Colonic mucosa (tissue), 4 donors: Measurements from ENCODE around the gene CWH43. TPM values are rescaled to one million over a fixed set of nuclear protein-coding genes. Genes with fewer than 3 reads are reported as not detected.
"Not testable (repeated sequence)": the region's sequence is repeated elsewhere in the genome, so short reads cannot be mapped to it uniquely, and the experiment has no call there.

Source experiments
- DNase-seq: peaks from one replicate; pipeline ENCODE4 v3.0.0-alpha.2; 2020
- H3K27ac ChIP-seq: fragments of 200-600 bp; one replicate; pipeline ENCODE4 v1.8.0; 2021
- H3K27me3 ChIP-seq: fragments of 200-600 bp; one replicate; pipeline ENCODE4 v1.8.0; 2021
- H3K36me3 ChIP-seq: fragments of 200-600 bp; one replicate; pipeline ENCODE4 v1.8.0; 2021
- H3K4me1 ChIP-seq: fragments of 200-600 bp; one replicate; pipeline ENCODE4 v1.8.0; 2021; ENCODE audit warnings: mild to moderate bottlenecking
- H3K4me3 ChIP-seq: fragments of 200-600 bp; one replicate; pipeline ENCODE4 v1.8.0; 2021
- H3K9ac ChIP-seq, 2 donors: one replicate each; pipeline ENCODE4 v1.7.0; 2013; ENCODE audit warnings: control low read depth in 2 of 2, low read depth in 2 of 2, low read length in 2 of 2
- H3K9me3 ChIP-seq: fragments of 200-600 bp; one replicate; pipeline ENCODE4 v1.8.0; 2021
- intact Hi-C: fragments of 100-400 bp; cut with DNase I; formaldehyde crosslinking; loops from one replicate; pipeline ENCODE4 v1.14.1; 2022
- total RNA-seq, 2 donors: library from RNA; stranded (reverse); fragmentation: NEBNext Ultra II Directional in 1 of 2; extraction: Animal tissue kit (Norgen Biotek cat#: 25700) in 1 of 2; gene quantifications; one replicate each; pipeline ENCODE4 v1.2.1, GENCODE V29; 2021
- donor health status: healthy.
- donor health status: DM: no; HTN: no; CAD: no.
- donor health status: DM: no; HTN: no; CAD: no.

CWH43 gene
- total RNA-seq, 2 donors from 2014 or later = 18.2 to 29.9 TPM

DNA sequence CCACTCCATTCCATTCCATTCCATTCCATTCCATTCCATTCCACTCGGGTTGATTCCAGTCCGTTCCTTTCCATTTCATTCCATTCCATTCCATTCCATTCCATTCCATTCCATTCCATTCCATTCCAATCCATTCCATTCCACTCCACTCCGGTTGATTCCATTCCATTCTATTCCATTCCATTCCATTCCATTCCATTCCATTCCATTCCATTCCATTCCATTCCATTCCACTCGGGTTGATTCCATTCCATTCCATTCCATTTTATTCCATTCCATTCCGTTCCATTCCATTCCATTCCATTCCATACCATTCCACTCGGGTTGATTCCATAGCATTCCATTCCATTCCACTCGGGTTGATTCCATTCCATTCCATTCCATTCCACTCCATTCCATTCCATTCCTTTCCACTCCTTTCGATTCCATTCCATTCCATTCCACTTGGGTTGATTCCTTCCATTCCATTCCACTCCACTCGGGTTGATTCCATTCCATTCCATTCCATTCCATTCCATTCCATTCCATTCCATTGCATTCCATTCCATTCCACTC is 116.3 kb downstream of the CWH43 start:
- intact Hi-C loops = loop anchor here (2.0 kb wide), 1 partner anchor 18 kb away; no protein-coding TSS in a partner anchor
- H3K9ac ChIP-seq, H3K9me3 ChIP-seq, H3K36me3 ChIP-seq, H3K27ac ChIP-seq, DNase-seq, H3K4me1 ChIP-seq, H3K27me3 ChIP-seq, H3K4me3 ChIP-seq: not testable (repeated sequence)

DNA sequence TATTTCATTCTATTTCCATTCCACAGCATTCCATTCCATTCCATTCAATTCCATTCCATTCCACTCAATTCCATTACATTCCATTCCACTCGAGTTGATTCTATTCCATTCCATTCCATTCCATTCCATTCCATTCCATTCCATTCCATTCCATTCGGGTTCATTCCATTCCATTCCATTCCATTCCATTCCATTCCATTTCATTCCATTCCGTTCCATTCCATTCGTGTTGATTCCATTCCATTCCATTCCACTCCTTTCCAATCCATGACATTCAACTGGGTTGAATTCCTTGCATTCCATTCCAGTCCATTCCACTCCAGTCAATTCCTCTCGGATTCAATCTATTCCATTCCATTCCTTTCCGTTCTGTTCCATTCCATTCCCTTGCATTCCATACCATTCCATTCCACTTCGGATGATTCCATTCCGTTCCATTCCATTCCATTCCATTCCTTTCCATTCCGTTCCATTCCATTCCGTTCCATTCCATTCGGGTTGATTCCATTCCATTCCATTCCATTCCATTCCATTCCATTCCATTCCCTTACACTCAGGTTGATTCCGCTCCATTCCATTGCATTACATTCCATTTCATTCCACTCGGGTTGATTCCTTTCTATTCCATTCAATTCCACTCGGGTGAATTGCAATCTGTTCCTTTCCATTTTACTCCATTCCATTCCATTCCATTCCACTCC is 117.5 kb downstream of the CWH43 start:
- not testable (repeated sequence) for H3K27me3 ChIP-seq, H3K27ac ChIP-seq, H3K9ac ChIP-seq, H3K36me3 ChIP-seq, H3K4me1 ChIP-seq, DNase-seq, H3K4me3 ChIP-seq, H3K9me3 ChIP-seq
- intact Hi-C loops = loop anchor here (2.0 kb wide), 1 partner anchor 17 kb away; no protein-coding TSS in a partner anchor

DNA sequence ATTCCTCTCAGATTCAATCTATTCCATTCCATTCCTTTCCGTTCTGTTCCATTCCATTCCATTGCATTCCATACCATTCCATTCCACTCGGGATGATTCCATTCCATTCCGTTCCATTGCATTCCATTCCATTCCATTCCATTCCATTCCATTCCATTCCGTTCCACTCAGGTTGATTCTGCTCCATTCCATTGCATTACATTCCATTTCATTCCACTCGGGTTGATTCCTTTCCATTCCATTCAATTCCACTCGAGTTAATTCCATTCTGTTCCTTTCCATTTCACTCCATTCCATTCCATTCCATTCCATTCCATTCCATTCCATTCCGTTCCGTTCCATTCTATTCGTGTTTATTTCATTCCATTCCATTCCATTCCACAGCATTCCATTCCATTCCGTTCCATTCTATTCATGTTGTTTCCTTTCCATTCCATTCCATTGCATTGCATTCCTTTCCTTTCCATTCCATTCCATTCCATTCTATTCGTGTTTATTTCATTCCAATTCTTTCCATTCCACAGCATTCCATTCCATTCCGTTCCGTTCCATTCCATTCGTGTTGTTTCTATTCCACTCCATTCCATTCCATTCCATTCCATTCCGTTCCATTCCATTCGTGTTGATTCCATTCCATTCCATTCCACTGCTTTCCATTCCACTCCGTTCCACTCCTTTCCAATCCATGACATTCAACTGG is 118.3 kb downstream of the CWH43 start:
- H3K36me3 ChIP-seq, DNase-seq, H3K27ac ChIP-seq, H3K9ac ChIP-seq, intact Hi-C loops, H3K27me3 ChIP-seq, H3K4me3 ChIP-seq, H3K4me1 ChIP-seq, H3K9me3 ChIP-seq: not testable (repeated sequence)

DNA sequence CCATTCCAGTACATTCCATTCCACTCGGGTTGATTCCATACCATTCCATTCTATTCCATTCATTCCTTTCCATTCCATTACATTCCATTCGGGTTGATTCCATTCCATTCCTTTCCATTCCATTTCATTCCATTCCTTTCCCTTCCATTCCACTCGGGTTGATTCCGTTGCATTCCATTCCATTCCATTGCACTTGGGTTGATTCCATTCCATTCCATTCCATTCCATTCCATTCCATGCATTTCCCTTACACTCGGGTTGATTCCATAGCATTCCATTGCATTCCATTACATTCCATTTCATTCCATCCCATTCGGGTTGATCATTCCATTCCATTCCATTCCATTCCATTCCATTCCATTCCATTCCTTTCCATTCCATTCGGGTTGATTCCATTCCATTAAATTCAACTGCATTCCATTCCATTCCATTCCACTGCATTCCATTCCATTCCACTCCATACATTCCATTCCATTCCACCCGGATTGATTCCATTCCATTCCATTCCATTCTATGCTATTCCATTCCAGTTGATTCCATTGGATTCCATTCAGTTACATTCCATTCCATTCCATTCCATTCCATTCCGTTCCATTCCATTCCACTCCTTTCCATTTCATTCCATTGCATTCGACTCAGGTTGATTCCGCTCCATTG is 119.3 kb downstream of the CWH43 start:
- H3K4me1 ChIP-seq, H3K27ac ChIP-seq, DNase-seq, H3K27me3 ChIP-seq, H3K9ac ChIP-seq, H3K9me3 ChIP-seq, H3K36me3 ChIP-seq, intact Hi-C loops, H3K4me3 ChIP-seq: not testable (repeated sequence)

DNA sequence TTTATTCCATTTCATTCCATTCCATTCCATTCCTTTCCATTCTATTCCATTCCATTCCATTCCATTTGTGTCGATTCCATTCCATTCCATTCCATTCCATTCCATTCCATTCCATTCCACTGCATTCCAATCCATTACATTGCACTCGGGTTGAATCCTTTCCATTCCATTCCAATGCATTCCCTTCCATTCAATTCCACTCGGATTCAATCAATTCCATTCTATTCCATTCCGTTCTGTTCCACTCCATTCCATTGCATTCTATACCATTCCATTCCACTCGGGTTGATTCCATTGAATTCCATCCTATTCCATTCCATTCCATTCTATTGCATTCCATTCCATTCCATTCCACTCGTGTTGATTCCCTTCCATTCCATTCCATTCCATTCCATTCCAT is 121.2 kb downstream of the CWH43 start:
- DNase-seq, H3K27ac ChIP-seq, H3K9me3 ChIP-seq, intact Hi-C loops, H3K4me3 ChIP-seq, H3K4me1 ChIP-seq, H3K9ac ChIP-seq, H3K27me3 ChIP-seq, H3K36me3 ChIP-seq: not testable (repeated sequence)

DNA sequence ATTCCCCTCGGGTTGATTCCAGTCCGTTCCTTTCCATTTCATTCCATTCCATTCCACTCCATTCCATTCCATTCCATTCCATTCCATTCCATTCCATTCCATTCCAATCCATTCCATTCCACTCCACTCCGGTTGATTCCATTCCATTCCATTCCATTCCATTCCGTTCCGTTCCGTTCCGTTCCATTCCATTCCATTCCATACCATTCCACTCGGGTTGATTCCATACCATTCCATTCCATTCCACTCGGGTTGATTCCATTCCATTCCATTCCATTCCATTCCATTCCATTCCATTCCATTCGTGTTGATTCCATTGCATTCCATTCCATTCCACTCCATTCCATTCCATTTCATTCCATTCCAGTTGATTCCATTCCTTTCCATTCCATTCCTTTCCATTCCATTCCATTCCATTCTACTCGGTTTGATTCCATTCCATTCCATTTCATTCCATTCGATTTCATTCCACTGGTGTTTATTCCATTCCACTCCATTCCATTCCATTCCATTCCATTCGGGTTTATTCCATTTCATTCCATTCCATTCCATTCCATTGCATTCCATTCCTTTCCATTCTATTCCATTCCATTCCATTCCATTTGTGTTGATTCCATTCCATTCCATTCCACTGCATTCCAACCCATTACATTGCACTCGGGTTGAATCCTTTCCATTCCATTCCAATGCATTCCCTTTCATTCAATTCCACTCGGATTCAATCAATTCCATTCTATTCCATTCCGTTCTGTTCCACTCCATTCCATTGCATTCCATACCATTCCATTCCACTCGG is 122.3 kb downstream of the CWH43 start:
- H3K9ac ChIP-seq, H3K36me3 ChIP-seq, H3K27ac ChIP-seq, H3K4me1 ChIP-seq, H3K4me3 ChIP-seq, H3K27me3 ChIP-seq, intact Hi-C loops, H3K9me3 ChIP-seq: not testable (repeated sequence)
- peak; percentile 25 for DNase-seq

DNA sequence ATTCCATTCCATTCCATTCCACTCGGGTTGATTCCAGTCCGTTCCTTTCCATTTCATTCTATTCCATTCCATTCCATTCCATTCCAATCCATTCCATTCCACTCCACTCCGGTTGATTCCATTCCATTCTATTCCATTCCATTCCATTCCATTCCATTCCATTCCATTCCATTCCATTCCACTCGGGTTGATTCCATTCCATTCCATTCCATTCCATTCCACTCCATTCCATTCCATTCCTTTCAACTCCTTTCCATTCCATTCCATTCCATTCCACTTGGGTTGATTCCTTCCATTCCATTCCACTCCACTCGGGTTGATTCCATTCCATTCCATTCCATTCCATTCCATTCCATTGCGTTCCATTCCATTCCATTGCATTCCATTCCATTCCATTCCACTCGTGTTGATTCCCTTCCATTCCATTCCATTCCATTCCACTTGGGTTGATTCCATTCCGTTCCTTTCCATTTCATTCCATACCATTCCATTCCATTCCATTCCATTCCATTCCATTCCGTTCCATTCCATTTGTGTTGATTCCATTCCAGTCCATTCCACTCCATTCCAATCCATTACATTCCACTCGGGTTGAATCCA is 123.6 kb downstream of the CWH43 start:
- not testable (repeated sequence) for H3K9me3 ChIP-seq, H3K36me3 ChIP-seq

DNA sequence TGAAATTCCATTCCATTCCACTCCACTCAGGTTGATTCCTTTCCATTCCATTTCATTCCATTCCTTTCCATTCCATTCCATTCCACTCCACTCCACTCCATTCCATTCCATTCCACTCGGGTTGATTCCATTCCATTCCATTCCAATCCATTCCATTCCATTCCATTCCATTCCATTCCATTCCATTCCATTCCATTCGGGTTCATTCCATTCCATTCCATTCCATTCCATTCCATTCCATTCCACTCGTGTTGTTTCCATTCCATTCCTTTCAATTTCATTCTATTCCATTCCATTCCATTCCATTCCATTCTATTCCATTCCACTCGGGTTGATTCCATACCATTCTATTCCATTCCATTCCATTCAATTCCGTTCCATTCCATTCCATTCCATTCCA is 124.5 kb downstream of the CWH43 start:
- H3K9me3 ChIP-seq, H3K4me3 ChIP-seq, H3K9ac ChIP-seq, H3K36me3 ChIP-seq, DNase-seq, H3K4me1 ChIP-seq, intact Hi-C loops, H3K27me3 ChIP-seq, H3K27ac ChIP-seq: not testable (repeated sequence)

More for the DNA sequence above, 123.6 kb downstream of the CWH43 start:
- DNase-seq, intact Hi-C loops, H3K27ac ChIP-seq, H3K27me3 ChIP-seq, H3K4me3 ChIP-seq, H3K9ac ChIP-seq, H3K4me1 ChIP-seq: not testable (repeated sequence)

Other genes with a start within 250 kb of the CWH43 start
- 100 to 1,000 TPM; 193 to 292 TPM for gene FRYL, start 206.0 kb upstream of the CWH43 start, total RNA-seq
- 100 to 1,000 TPM; 120 to 131 TPM for gene OCIAD1, start 155.2 kb upstream of the CWH43 start, total RNA-seq
- 100 to 1,000 TPM in 1 of 2 donors, 10 to 100 TPM in 1; 55.7 to 124 TPM for gene OCIAD2, start 79.5 kb upstream of the CWH43 start, total RNA-seq